Cardiac muscle cell (in vitro differentiated cells and primary cell): ENCODE data around the gene CREB1. TPM values are rescaled to one million over a fixed set of nuclear protein-coding genes. Genes with fewer than 3 reads are reported as not detected.

Experiments
- polyA plus RNA-seq: library from polyadenylated mRNA; unstranded; fragments of >200 nt; fragmentation: Nextera tagmentation; extraction: Ambion mirVana; gene quantifications from 2 replicates; pipeline ENCODE4 v1.2.1, GENCODE V29; 2016
- total RNA-seq: library from RNA; depleted of rRNA; stranded (reverse); fragments of >200 nt; gene quantifications from 2 replicates; pipeline ENCODE4 v1.2.3, GENCODE V29; 2016

The CREB1 gene
- total and polyA plus RNA-seq, 2 experiments from 2014 or later, result 31.9 to 48.9 TPM

Other genes starting within 250 kb of the CREB1 start
- gene METTL21A, start 95.4 kb downstream of the CREB1 start, total RNA-seq, result 39.8 and 50.7 TPM in 2 replicates
- gene METTL21A, start 95.4 kb downstream of the CREB1 start, polyA plus RNA-seq, result 49.3 and 55.9 TPM in 2 replicates
- gene CCNYL1, start 181.7 kb downstream of the CREB1 start, total RNA-seq, result 5.7 and 7.4 TPM in 2 replicates
- gene CCNYL1, start 181.7 kb downstream of the CREB1 start, polyA plus RNA-seq, result 6.8 and 9.8 TPM in 2 replicates
- 5.1 and 10.1 TPM in 2 replicates for gene FZD5, start 239.9 kb downstream of the CREB1 start, total RNA-seq
- gene FZD5, start 239.9 kb downstream of the CREB1 start, polyA plus RNA-seq, result 1.6 and 3.6 TPM in 2 replicates